DOHH2 (cell line): ENCODE results near the gene CTAGE8.
"Not testable (repeated sequence)": the region's sequence is repeated elsewhere in the genome, so short reads cannot be mapped to it uniquely, and the experiment has no call there.

Source experiments
- EZH2phosphoT487 ChIP-seq: fragments of 200-600 bp; sonication (generic); IDR thresholded peaks from 2 replicates; pipeline ENCODE4 v1.6.1; 2017; ENCODE audit warnings: borderline replicate concordance, mild to moderate bottlenecking, antibody characterized with exemption, low read length, moderate library complexity, mixed read lengths
- TF ChIP-seq, protein P1 (sequence below): fragments of 200-600 bp; sonication (generic); IDR thresholded peaks from one replicate; pipeline ENCODE4 v1.5.1; 2014; ENCODE audit warnings: antibody characterized with exemption, mild to moderate bottlenecking, low read depth, low read length; ENCODE audit not compliant: poor library complexity, severe bottlenecking

DNA sequence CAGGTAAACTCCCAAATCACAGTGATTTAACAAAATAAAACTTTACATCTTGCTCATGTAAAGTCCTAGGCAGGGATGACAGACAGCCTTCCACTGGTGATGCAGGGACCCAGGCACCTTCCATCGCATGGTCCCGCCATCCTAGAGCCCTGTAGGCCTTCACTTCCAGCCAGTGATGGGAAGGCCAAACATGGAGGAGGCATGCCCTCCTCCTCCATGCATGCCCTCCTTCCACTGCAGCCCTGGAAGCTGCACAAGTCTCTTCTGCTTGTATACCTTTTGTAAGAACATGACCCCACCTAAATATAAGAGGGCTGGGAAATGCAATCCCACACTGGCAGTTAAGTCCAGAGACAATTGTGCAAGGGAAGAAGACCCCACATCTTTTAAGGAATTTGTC, 40.6 kb upstream of the CTAGE8 start:
- TF ChIP-seq, protein P1, sequence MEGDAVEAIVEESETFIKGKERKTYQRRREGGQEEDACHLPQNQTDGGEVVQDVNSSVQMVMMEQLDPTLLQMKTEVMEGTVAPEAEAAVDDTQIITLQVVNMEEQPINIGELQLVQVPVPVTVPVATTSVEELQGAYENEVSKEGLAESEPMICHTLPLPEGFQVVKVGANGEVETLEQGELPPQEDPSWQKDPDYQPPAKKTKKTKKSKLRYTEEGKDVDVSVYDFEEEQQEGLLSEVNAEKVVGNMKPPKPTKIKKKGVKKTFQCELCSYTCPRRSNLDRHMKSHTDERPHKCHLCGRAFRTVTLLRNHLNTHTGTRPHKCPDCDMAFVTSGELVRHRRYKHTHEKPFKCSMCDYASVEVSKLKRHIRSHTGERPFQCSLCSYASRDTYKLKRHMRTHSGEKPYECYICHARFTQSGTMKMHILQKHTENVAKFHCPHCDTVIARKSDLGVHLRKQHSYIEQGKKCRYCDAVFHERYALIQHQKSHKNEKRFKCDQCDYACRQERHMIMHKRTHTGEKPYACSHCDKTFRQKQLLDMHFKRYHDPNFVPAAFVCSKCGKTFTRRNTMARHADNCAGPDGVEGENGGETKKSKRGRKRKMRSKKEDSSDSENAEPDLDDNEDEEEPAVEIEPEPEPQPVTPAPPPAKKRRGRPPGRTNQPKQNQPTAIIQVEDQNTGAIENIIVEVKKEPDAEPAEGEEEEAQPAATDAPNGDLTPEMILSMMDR, result not testable (repeated sequence)
- TF ChIP-seq EZH2phosphoT487, result not testable (repeated sequence)
